Thymus (tissue), 14 donors: ENCODE measurements around the gene LCE3E. TPM values are rescaled to one million over a fixed set of nuclear protein-coding genes. Genes with fewer than 3 reads are reported as not detected.
"Not testable (repeated sequence)": the region's sequence is repeated elsewhere in the genome, so short reads cannot be mapped to it uniquely, and the experiment has no call there.

Experiments
- DNase-seq, 9 donors: peaks; one replicate each; pipeline ENCODE4 v3.0.0-alpha.2; 2013; ENCODE audit warnings: low spot score in 9 of 9, low read depth in 6 of 9, missing footprints in 1 of 9
- H3K27ac ChIP-seq, 2 donors: one replicate each; pipeline ENCODE4 v1.5.1; 2013; ENCODE audit warnings: control low read depth in 1 of 2, low read depth in 1 of 2, low read length in 1 of 2, mild to moderate bottlenecking in 1 of 2, moderate library complexity in 1 of 2
- H3K27me3 ChIP-seq, 2 donors: one replicate each; pipeline ENCODE4 v1.5.1; 2013; ENCODE audit warnings: low read length in 1 of 2; ENCODE audit not compliant: control insufficient read depth in 2 of 2, insufficient read depth in 1 of 2
- H3K36me3 ChIP-seq, 2 donors: one replicate each; pipeline ENCODE4 v1.5.1; 2013; ENCODE audit warnings: low read length in 1 of 2, mild to moderate bottlenecking in 1 of 2, moderate library complexity in 1 of 2; ENCODE audit not compliant: control insufficient read depth in 2 of 2, insufficient read depth in 2 of 2
- H3K4me1 ChIP-seq, 2 donors: one replicate each; pipeline ENCODE4 v1.5.1; 2013; ENCODE audit warnings: low read length in 2 of 2; ENCODE audit not compliant: control insufficient read depth in 2 of 2, insufficient read depth in 2 of 2
- H3K4me3 ChIP-seq, 2 donors: one replicate each; pipeline ENCODE4 v1.5.1; 2013; ENCODE audit warnings: low read length in 2 of 2, control low read depth in 1 of 2, mild to moderate bottlenecking in 1 of 2
- H3K9me3 ChIP-seq, 2 donors: one replicate each; pipeline ENCODE4 v1.5.1; 2013; ENCODE audit warnings: low read length in 1 of 2, mild to moderate bottlenecking in 1 of 2; ENCODE audit not compliant: control insufficient read depth in 2 of 2, insufficient read depth in 1 of 2
- WGBS: extraction: QIAGEN DNeasy Blood & Tissue Kit; methylation state at CpG from one replicate; pipeline ENCODE4 v1.1.7; 2013; 5-methylcytosine and 5-hydroxymethylcytosine counted together
- long read RNA-seq, 10 donors: transcript quantifications; one replicate each; lab custom pipeline, GENCODE V29; 2026
- polyA plus RNA-seq: library from polyadenylated mRNA; stranded (reverse); fragments of 200-250 nt; gene quantifications from one replicate; pipeline ENCODE4 v1.2.3, GENCODE V29; 2013
- total RNA-seq: library from RNA; stranded (reverse); fragments of 120-200 nt; gene quantifications from one replicate; pipeline ENCODE4 v1.2.4, GENCODE V29; 2013
- donor health status: healthy.

LCE3E gene, protein sequence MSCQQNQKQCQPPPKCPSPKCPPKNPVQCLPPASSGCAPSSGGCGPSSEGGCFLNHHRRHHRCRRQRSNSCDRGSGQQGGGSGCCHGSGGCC
- total RNA-seq: not detected
- 6.2 TPM for polyA plus RNA-seq
- long read RNA-seq, donor 1: 0 reads
- long read RNA-seq, donor 2: 0 reads
- long read RNA-seq, donor 3: 0 reads
- long read RNA-seq, donor 4: 0 reads
- long read RNA-seq, donor 5: 0 reads
- long read RNA-seq, donor 6: 0 reads
- long read RNA-seq, donor 7: 0 reads
- long read RNA-seq, donor 8: 0 reads
- long read RNA-seq, donor 9: 0 reads
- long read RNA-seq, donor 10: 0 reads

DNA sequence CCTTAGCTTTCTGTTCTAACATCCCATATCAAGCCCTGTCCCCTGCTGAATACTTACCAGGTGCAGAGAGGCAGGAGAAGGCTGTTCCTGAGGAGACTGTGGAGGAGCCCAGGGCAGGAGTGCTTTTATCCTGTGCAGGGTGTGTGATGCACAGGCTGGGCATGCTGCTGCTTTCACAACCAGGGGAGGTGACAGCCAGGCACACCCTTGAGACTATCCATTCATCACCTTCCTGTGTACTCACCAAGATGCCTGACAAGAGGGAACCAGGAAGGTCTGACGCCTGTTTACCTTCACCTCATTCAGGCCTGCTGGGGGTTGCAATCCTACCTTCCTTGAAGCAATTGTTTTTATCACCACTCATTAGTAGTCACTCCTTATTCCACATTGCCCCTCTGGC is at the start of gene LCE3E:
TSS of gene LCE3E (minus strand) at position 100 of the 400 bp plus-strand sequence. CDS start 572 bp downstream, outside the sequence.
- H3K9me3 ChIP-seq: no peaks in the 10 kb centered on the region
- no peak within 1 kb of the TSS for H3K27ac ChIP-seq
- no peaks in the 10 kb centered on the region for H3K27me3 ChIP-seq
- no peaks in the 10 kb centered on the region for H3K36me3 ChIP-seq
- no peaks in the 10 kb centered on the region for H3K4me1 ChIP-seq
- no peak within 1 kb of the TSS for H3K4me3 ChIP-seq
- no peak for DNase-seq
- WGBS: 92% methylated on average over 1 of the region's 1 CpG

DNA sequence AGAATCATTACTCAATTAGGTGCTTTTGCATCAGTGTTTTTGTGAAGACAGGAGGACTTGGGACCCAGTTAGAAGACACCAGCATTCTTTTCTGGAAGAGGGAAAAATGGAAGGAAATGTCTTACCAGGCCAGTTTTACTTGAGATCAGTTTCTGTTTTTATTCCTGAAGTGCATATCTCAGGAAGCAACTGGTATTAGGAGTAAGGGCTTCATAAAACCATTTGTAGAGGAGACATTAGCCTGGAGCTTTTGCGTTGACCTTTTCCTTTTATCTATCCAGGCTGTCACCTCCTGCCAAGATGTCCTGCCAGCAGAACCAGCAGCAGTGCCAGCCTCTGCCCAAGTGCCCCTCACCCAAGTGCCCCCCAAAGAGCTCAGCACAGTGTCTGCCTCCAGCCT is 46.9 kb upstream of the LCE3E start, which contains the start of gene LCE3B:
TSS of gene LCE3B (plus strand) at position 301 of the 400 bp plus-strand sequence. CDS start at position 301, 0 bp downstream.
- Histone ChIP-seq H3K4me3 (no peak within 1 kb of the TSS), H3K27ac (no peak within 1 kb of the TSS), H3K36me3 (no peaks in the 10 kb centered on the region), H3K9me3 (no peaks in the 10 kb centered on the region), H3K4me1 (no peaks in the 10 kb centered on the region), H3K27me3 (no peaks in the 10 kb centered on the region)
- DNase-seq: no peak
- WGBS: 89% methylated on average over 1 of the region's 1 CpG

GRCh38 chr1:152599934-152600333 is 33.4 kb upstream of the LCE3E start, which contains the start of gene LCE3C:
Gene LCE3C (plus strand): TSS chr1:152600234. CDS start chr1:152600732, 498 bp downstream.
- no peak within 1 kb of the TSS for H3K4me3 ChIP-seq
- no peaks in the 10 kb centered on the region for H3K4me1 ChIP-seq
- H3K36me3 ChIP-seq: no peaks in the 10 kb centered on the region
- no peak for DNase-seq
- no peak within 1 kb of the TSS for H3K27ac ChIP-seq
- no peaks in the 10 kb centered on the region for H3K27me3 ChIP-seq
- 83% methylated on average over 4 of the region's 4 CpGs for WGBS
- no peaks in the 10 kb centered on the region for H3K9me3 ChIP-seq

DNA sequence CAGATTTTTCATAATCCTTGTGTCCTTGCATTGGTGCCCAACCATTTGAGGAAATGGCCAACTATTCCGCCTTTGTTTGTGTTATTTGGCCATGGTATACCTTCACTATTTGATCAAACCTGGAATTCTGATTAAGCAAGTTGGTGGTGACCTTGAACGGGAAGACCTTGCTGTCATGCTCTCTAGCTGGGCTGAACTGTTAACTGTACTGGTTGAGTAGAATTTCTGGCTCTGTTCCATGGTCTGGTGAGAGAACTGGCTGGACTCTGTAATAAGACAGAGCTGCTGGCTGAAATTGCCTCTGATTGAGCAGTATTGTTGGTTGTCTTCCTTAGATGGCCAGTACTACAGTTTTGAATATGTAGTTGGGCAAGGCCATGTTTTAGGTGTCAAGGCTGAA is 30.4 kb upstream of the LCE3E start:
- no peaks in the 10 kb centered on the region for H3K9me3 ChIP-seq
- WGBS: 89% methylated on average over 2 of the region's 2 CpGs

DNA sequence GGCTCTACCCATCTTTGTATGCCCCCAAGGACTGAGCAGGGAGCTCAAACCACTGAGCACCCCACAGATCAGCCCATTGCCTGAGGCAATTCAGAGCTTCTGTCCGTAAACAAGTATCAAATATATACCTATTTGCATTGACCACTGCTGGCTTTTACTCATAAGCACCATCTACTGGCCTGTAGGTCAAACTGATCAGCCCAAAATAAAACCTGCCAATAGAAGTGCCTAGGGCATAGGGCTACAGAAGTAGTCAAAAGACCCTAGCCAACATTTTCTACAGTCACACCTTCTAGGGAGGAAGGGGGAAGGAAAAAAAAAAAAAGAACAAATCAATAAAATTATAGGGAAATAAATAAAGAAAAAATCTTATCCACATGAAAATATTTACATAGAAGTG is 19.0 kb upstream of the LCE3E start:
- 79% methylated on average over 1 of the region's 1 CpG for WGBS
- no peak for DNase-seq
- H3K27me3 ChIP-seq: no peaks in the 10 kb centered on the region
- H3K4me1 ChIP-seq: no peaks in the 10 kb centered on the region
- no peak overlapping the region for H3K27ac ChIP-seq
- H3K9me3 ChIP-seq: no peaks in the 10 kb centered on the region
- no peaks in the 10 kb centered on the region for H3K36me3 ChIP-seq
- no peak overlapping the region for H3K4me3 ChIP-seq

More for the DNA sequence above, 30.4 kb upstream of the LCE3E start:
- no peak for DNase-seq
- Histone ChIP-seq H3K4me1 (no peaks in the 10 kb centered on the region), H3K36me3 (no peaks in the 10 kb centered on the region), H3K4me3 (no peak overlapping the region), H3K27me3 (no peaks in the 10 kb centered on the region), H3K27ac (no peak overlapping the region)

- H3K36me3 ChIP-seq: no peaks in the 10 kb centered on the region
- no peak for DNase-seq
- H3K27me3 ChIP-seq: no peaks in the 10 kb centered on the region
- H3K4me3 ChIP-seq: no peak overlapping the region
- 85% methylated on average over 1 of the region's 1 CpG for WGBS
- no peaks in the 10 kb centered on the region for H3K9me3 ChIP-seq
- H3K4me1 ChIP-seq: no peaks in the 10 kb centered on the region
- no peak overlapping the region for H3K27ac ChIP-seq
Observed at GRCh38 chr1:152582647-152583046, 16.1 kb upstream of the LCE3E start.

DNA sequence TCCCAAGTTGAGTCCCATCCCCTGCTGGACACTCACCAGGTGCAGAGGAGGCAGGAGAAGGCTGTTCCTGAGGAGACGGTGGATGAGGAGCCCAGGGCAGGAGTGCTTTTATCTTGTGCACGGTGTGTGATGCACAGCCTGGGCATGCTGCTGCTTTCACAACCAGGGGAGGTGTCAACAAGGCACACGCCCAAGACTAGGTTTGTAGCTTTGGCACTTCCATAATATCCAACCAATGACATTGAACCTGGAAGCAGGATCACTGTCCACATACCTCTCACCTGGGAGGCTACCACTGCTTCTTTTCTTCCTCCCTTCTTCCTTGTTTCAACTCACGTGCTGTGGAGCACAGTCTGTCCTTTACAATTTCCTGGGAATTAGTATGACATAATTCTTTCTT is 13.9 kb upstream of the LCE3E start, which contains the start of gene LCE3D:
TSS of gene LCE3D (minus strand) at position 84 of the 400 bp plus-strand sequence. CDS start 580 bp downstream, outside the sequence.
- H3K36me3 ChIP-seq: no peaks in the 10 kb centered on the region
- H3K27me3 ChIP-seq: no peaks in the 10 kb centered on the region
- no peaks in the 10 kb centered on the region for H3K9me3 ChIP-seq
- DNase-seq: no peak
- H3K4me1 ChIP-seq: no peaks in the 10 kb centered on the region
- no peak within 1 kb of the TSS for H3K4me3 ChIP-seq
- H3K27ac ChIP-seq: no peak within 1 kb of the TSS
- 85% methylated on average over 4 of the region's 4 CpGs for WGBS

- H3K27me3 ChIP-seq, H3K9me3 ChIP-seq, H3K4me1 ChIP-seq, H3K4me3 ChIP-seq, H3K27ac ChIP-seq, DNase-seq, H3K36me3 ChIP-seq: not testable (repeated sequence)
- WGBS: 97% methylated on average over 9 of the region's 9 CpGs
Observed at GRCh38 chr1:152579526-152579925, 12.9 kb upstream of the LCE3E start.

GRCh38 chr1:152577168-152577567 is 10.6 kb upstream of the LCE3E start:
- 94% methylated on average over 2 of the region's 2 CpGs for WGBS
- no peak overlapping the region for H3K4me3 ChIP-seq
- no peak overlapping the region for H3K27ac ChIP-seq
- no peaks in the 10 kb centered on the region for H3K9me3 ChIP-seq
- H3K36me3 ChIP-seq: no peaks in the 10 kb centered on the region
- H3K27me3 ChIP-seq: no peaks in the 10 kb centered on the region
- H3K4me1 ChIP-seq: no peaks in the 10 kb centered on the region
- no peak for DNase-seq
